Activated naive CD8-positive, alpha-beta T cell treated with anti-CD3 and anti-CD28 coated beads for 36 hours (primary cell): Measurements from ENCODE around the gene KLHL29. TPM values are rescaled to one million over a fixed set of nuclear protein-coding genes. Genes with fewer than 3 reads are reported as not detected.

ENCODE experiments used
- DNase-seq: peaks from one replicate; pipeline ENCODE4 v3.0.0; 2021
- H3K27ac Mint-ChIP-seq: one replicate; pipeline ENCODE4 v1.8.0; 2022; ENCODE audit warnings: mild to moderate bottlenecking, moderate library complexity, mixed read lengths
- H3K27me3 Mint-ChIP-seq: one replicate; pipeline ENCODE4 v1.8.0; 2022; ENCODE audit warnings: mild to moderate bottlenecking, mixed read lengths
- H3K36me3 Mint-ChIP-seq: one replicate; pipeline ENCODE4 v1.8.0; 2021; ENCODE audit warnings: mild to moderate bottlenecking, mixed read lengths
- H3K4me1 Mint-ChIP-seq: one replicate; pipeline ENCODE4 v1.8.0; 2021; ENCODE audit warnings: mixed read lengths
- H3K4me3 Mint-ChIP-seq: one replicate; pipeline ENCODE4 v1.8.0; 2022; ENCODE audit warnings: mild to moderate bottlenecking, moderate library complexity, mixed read lengths
- H3K9me3 Mint-ChIP-seq: one replicate; pipeline ENCODE4 v1.8.0; 2022; ENCODE audit warnings: mixed read lengths
- total RNA-seq, 2 experiments: library from RNA; stranded (reverse); gene quantifications; one replicate each; pipeline ENCODE4 v1.2.3, GENCODE V29; 2021

The KLHL29 gene
- total RNA-seq, 2 experiments from 2014 or later: 1.2 to 1.5 TPM

- H3K27me3 Mint-ChIP-seq: peaks cover 12% of the 10 kb centered on the region
- DNase-seq: no peak
- no peak overlapping the region for H3K4me3 Mint-ChIP-seq
These were observed 224.3 kb downstream of the KLHL29 start for GRCh38 chr2:23609254-23609653.

GRCh38 chr2:23611839-23612238 lies 226.9 kb downstream of the KLHL29 start:
- DNase-seq: no peak
- Mint-ChIP-seq H3K4me3 (no peak overlapping the region), H3K27me3 (peaks cover 9% of the 10 kb centered on the region), H3K4me1 (peaks cover 18% of the 10 kb centered on the region), H3K9me3 (peaks cover 5% of the 10 kb centered on the region), H3K36me3 (peaks cover 8% of the 10 kb centered on the region), H3K27ac (no peak overlapping the region)

More at GRCh38 chr2:23609254-23609653, 224.3 kb downstream of the KLHL29 start:
- Mint-ChIP-seq H3K36me3 (peaks cover 11% of the 10 kb centered on the region), H3K4me1 (peaks cover 10% of the 10 kb centered on the region), H3K27ac (no peak overlapping the region), H3K9me3 (peaks cover 10% of the 10 kb centered on the region)

GRCh38 chr2:23614701-23615100 lies 229.7 kb downstream of the KLHL29 start:
- H3K27ac Mint-ChIP-seq: no peak overlapping the region
- H3K9me3 Mint-ChIP-seq: peaks cover 5% of the 10 kb centered on the region
- DNase-seq: peak; percentile 9
- H3K4me3 Mint-ChIP-seq: no peak overlapping the region
- peaks cover 18% of the 10 kb centered on the region for H3K4me1 Mint-ChIP-seq
- peaks cover 6% of the 10 kb centered on the region for H3K36me3 Mint-ChIP-seq
- peaks cover 9% of the 10 kb centered on the region for H3K27me3 Mint-ChIP-seq

- H3K4me3 Mint-ChIP-seq: no peak overlapping the region
- no peak for DNase-seq
- H3K27ac Mint-ChIP-seq: no peak overlapping the region
- peaks cover 5% of the 10 kb centered on the region for H3K9me3 Mint-ChIP-seq
- H3K27me3 Mint-ChIP-seq: peaks cover 9% of the 10 kb centered on the region
- peaks cover 6% of the 10 kb centered on the region for H3K36me3 Mint-ChIP-seq
- peaks cover 18% of the 10 kb centered on the region for H3K4me1 Mint-ChIP-seq
These were observed 230.4 kb downstream of the KLHL29 start for GRCh38 chr2:23615216-23616020.

- H3K4me3 Mint-ChIP-seq: no peak overlapping the region
- H3K4me1 Mint-ChIP-seq: peaks cover 18% of the 10 kb centered on the region
- peaks cover 5% of the 10 kb centered on the region for H3K9me3 Mint-ChIP-seq
- peaks cover 5% of the 10 kb centered on the region for H3K36me3 Mint-ChIP-seq
- H3K27me3 Mint-ChIP-seq: peaks cover 1% of the 10 kb centered on the region
- H3K27ac Mint-ChIP-seq: no peak overlapping the region
- DNase-seq: no peak
These were observed 231.7 kb downstream of the KLHL29 start for GRCh38 chr2:23616630-23617029.

- H3K9me3 Mint-ChIP-seq: no peaks in the 10 kb centered on the region
- peaks cover 18% of the 10 kb centered on the region for H3K4me1 Mint-ChIP-seq
- no peaks in the 10 kb centered on the region for H3K36me3 Mint-ChIP-seq
- H3K27me3 Mint-ChIP-seq: no peaks in the 10 kb centered on the region
- DNase-seq: no peak
- no peak overlapping the region for H3K4me3 Mint-ChIP-seq
- H3K27ac Mint-ChIP-seq: no peak overlapping the region
These were observed 232.3 kb downstream of the KLHL29 start for GRCh38 chr2:23617167-23617810.

GRCh38 chr2:23617811-23618215 lies 232.8 kb downstream of the KLHL29 start:
- Mint-ChIP-seq H3K4me1 (peaks cover 18% of the 10 kb centered on the region), H3K27ac (no peak overlapping the region), H3K36me3 (no peaks in the 10 kb centered on the region), H3K4me3 (no peak overlapping the region), H3K27me3 (no peaks in the 10 kb centered on the region), H3K9me3 (no peaks in the 10 kb centered on the region)
- DNase-seq: no peak

GRCh38 chr2:23618265-23618664 lies 233.3 kb downstream of the KLHL29 start:
- no peaks in the 10 kb centered on the region for H3K27me3 Mint-ChIP-seq
- no peak for DNase-seq
- no peaks in the 10 kb centered on the region for H3K36me3 Mint-ChIP-seq
- no peak overlapping the region for H3K4me3 Mint-ChIP-seq
- no peaks in the 10 kb centered on the region for H3K9me3 Mint-ChIP-seq
- H3K27ac Mint-ChIP-seq: no peak overlapping the region
- peaks cover 14% of the 10 kb centered on the region for H3K4me1 Mint-ChIP-seq

GRCh38 chr2:23618794-23619530 lies 234.0 kb downstream of the KLHL29 start:
- Mint-ChIP-seq H3K27ac (no peak overlapping the region), H3K9me3 (peaks cover 5% of the 10 kb centered on the region), H3K36me3 (peaks cover 3% of the 10 kb centered on the region), H3K4me3 (no peak overlapping the region), H3K4me1 (peaks cover 10% of the 10 kb centered on the region), H3K27me3 (no peaks in the 10 kb centered on the region)
- no peak for DNase-seq

- no peak for DNase-seq
- Mint-ChIP-seq H3K27ac (no peak overlapping the region), H3K4me3 (no peak overlapping the region), H3K9me3 (peaks cover 9% of the 10 kb centered on the region), H3K4me1 (peaks cover under 1% of the 10 kb centered on the region), H3K36me3 (peaks cover 3% of the 10 kb centered on the region), H3K27me3 (no peaks in the 10 kb centered on the region)
These were observed 235.0 kb downstream of the KLHL29 start for GRCh38 chr2:23619941-23620340.

GRCh38 chr2:23620841-23621341 lies 235.9 kb downstream of the KLHL29 start:
- no peak overlapping the region for H3K27ac Mint-ChIP-seq
- no peaks in the 10 kb centered on the region for H3K4me1 Mint-ChIP-seq
- peaks cover 3% of the 10 kb centered on the region for H3K36me3 Mint-ChIP-seq
- peaks cover 9% of the 10 kb centered on the region for H3K9me3 Mint-ChIP-seq
- no peak overlapping the region for H3K4me3 Mint-ChIP-seq
- no peaks in the 10 kb centered on the region for H3K27me3 Mint-ChIP-seq
- no peak for DNase-seq

GRCh38 chr2:23621616-23622015 lies 236.6 kb downstream of the KLHL29 start:
- peaks cover 9% of the 10 kb centered on the region for H3K9me3 Mint-ChIP-seq
- no peaks in the 10 kb centered on the region for H3K27me3 Mint-ChIP-seq
- no peaks in the 10 kb centered on the region for H3K4me1 Mint-ChIP-seq
- H3K36me3 Mint-ChIP-seq: peaks cover 3% of the 10 kb centered on the region
- no peak overlapping the region for H3K4me3 Mint-ChIP-seq
- no peak overlapping the region for H3K27ac Mint-ChIP-seq
- no peak for DNase-seq

GRCh38 chr2:23622466-23622865 lies 237.5 kb downstream of the KLHL29 start:
- Mint-ChIP-seq H3K27ac (no peak overlapping the region), H3K9me3 (peaks cover 9% of the 10 kb centered on the region), H3K36me3 (peaks cover 3% of the 10 kb centered on the region), H3K4me3 (no peak overlapping the region), H3K4me1 (no peaks in the 10 kb centered on the region), H3K27me3 (no peaks in the 10 kb centered on the region)
- no peak for DNase-seq

- H3K4me1 Mint-ChIP-seq: no peaks in the 10 kb centered on the region
- no peaks in the 10 kb centered on the region for H3K27me3 Mint-ChIP-seq
- H3K9me3 Mint-ChIP-seq: peaks cover 9% of the 10 kb centered on the region
- H3K4me3 Mint-ChIP-seq: no peak overlapping the region
- peaks cover 3% of the 10 kb centered on the region for H3K36me3 Mint-ChIP-seq
- no peak for DNase-seq
- H3K27ac Mint-ChIP-seq: no peak overlapping the region
These were observed 238.1 kb downstream of the KLHL29 start for GRCh38 chr2:23622966-23623675.
